Mesenchymal stem cell (in vitro differentiated cells and primary cell): Measurements from ENCODE around the gene GGCT. TPM values are rescaled to one million over a fixed set of nuclear protein-coding genes. Genes with fewer than 3 reads are reported as not detected.

ENCODE experiments used
- DNase-seq: peaks from one replicate; pipeline ENCODE4 v3.0.0-alpha.2; 2013
- H2AFZ ChIP-seq: one replicate; pipeline ENCODE4 v1.6.1; 2013; ENCODE audit warnings: low read depth, mild to moderate bottlenecking, control low read depth, inconsistent platforms, low read length, moderate library complexity
- H2AK5ac ChIP-seq: 2 replicates; pipeline ENCODE4 v1.6.1; 2013; ENCODE audit warnings: low read length, moderate library complexity, mild to moderate bottlenecking, inconsistent platforms; ENCODE audit not compliant: severe bottlenecking
- H2BK120ac ChIP-seq: one replicate; pipeline ENCODE4 v1.6.1; 2013; ENCODE audit warnings: low read depth, mild to moderate bottlenecking, inconsistent platforms, low read length, moderate library complexity
- H2BK12ac ChIP-seq, 2 experiments: one replicate each; pipeline ENCODE4 v1.6.1; 2013; ENCODE audit warnings: inconsistent platforms in 2 of 2, low read length in 2 of 2, mild to moderate bottlenecking in 2 of 2, moderate library complexity in 2 of 2, control low read depth in 1 of 2
- H2BK15ac ChIP-seq: one replicate; pipeline ENCODE4 v1.6.1; 2013; ENCODE audit warnings: mild to moderate bottlenecking, low read depth, inconsistent platforms; ENCODE audit not compliant: poor library complexity, severe bottlenecking
- H2BK5ac ChIP-seq: 2 replicates; pipeline ENCODE4 v1.6.1; 2013; ENCODE audit warnings: low read depth, mild to moderate bottlenecking, low read length, control low read depth, inconsistent platforms; ENCODE audit not compliant: poor library complexity, severe bottlenecking
- H3K14ac ChIP-seq, 2 experiments: one replicate each; pipeline ENCODE4 v1.6.1; 2013; ENCODE audit warnings: inconsistent platforms in 2 of 2, low read length in 2 of 2, control low read depth in 1 of 2, mild to moderate bottlenecking in 1 of 2, moderate library complexity in 1 of 2
- H3K18ac ChIP-seq, 2 experiments: one replicate each; pipeline ENCODE4 v1.6.1; 2013; ENCODE audit warnings: inconsistent platforms in 2 of 2, low read length in 2 of 2, control low read depth in 1 of 2, low read depth in 1 of 2, mild to moderate bottlenecking in 1 of 2
- H3K23ac ChIP-seq, 2 experiments: one replicate each; pipeline ENCODE4 v1.6.1; 2013; ENCODE audit warnings: inconsistent platforms in 2 of 2, low read length in 2 of 2, mild to moderate bottlenecking in 2 of 2, moderate library complexity in 2 of 2, control low read depth in 1 of 2
- H3K27ac ChIP-seq: 2 replicates; pipeline ENCODE4 v1.5.1; 2013; ENCODE audit warnings: mild to moderate bottlenecking, moderate library complexity, low read length, control low read depth, inconsistent platforms; ENCODE audit not compliant: poor library complexity, severe bottlenecking
- H3K27me3 ChIP-seq, 2 experiments: 2 replicates each; pipeline versions ENCODE4 v1.6.1 to v1.7.0; 2013; ENCODE audit warnings: low read length in 2 of 2, mild to moderate bottlenecking in 2 of 2, moderate library complexity in 2 of 2, control low read depth in 1 of 2, inconsistent platforms in 1 of 2; ENCODE audit not compliant: control insufficient read depth in 1 of 2, insufficient read depth in 1 of 2
- H3K36me3 ChIP-seq, 2 experiments: 2 replicates each; pipeline versions ENCODE4 v1.6.1 to v1.7.0; 2013; ENCODE audit warnings: low read length in 2 of 2, control low read depth in 1 of 2, inconsistent platforms in 1 of 2, low read depth in 1 of 2, mild to moderate bottlenecking in 1 of 2; ENCODE audit not compliant: insufficient read depth in 2 of 2, control insufficient read depth in 1 of 2
- H3K4ac ChIP-seq, 2 experiments: one replicate each; pipeline ENCODE4 v1.6.1; 2013; ENCODE audit warnings: inconsistent platforms in 2 of 2, low read length in 2 of 2, mild to moderate bottlenecking in 2 of 2, moderate library complexity in 2 of 2, control low read depth in 1 of 2, low read depth in 1 of 2
- H3K4me1 ChIP-seq: 2 replicates; pipeline ENCODE4 v1.6.1; 2013; ENCODE audit warnings: low read depth, low read length, control low read depth; ENCODE audit not compliant: control insufficient read depth, insufficient read depth
- H3K4me2 ChIP-seq: 2 replicates; pipeline ENCODE4 v1.6.1; 2013; ENCODE audit warnings: low read length, mild to moderate bottlenecking, inconsistent platforms; ENCODE audit not compliant: poor library complexity, severe bottlenecking
- H3K4me3 ChIP-seq, 2 experiments: 2 replicates each; pipeline versions ENCODE4 v1.5.1 to v1.7.0; 2013; ENCODE audit warnings: low read length in 2 of 2, mild to moderate bottlenecking in 2 of 2, control low read depth in 1 of 2, low read depth in 1 of 2; ENCODE audit not compliant: insufficient read depth in 1 of 2
- H3K79me1 ChIP-seq: replicated peaks from 2 replicates; pipeline ENCODE4 v1.6.1; 2013; ENCODE audit warnings: mild to moderate bottlenecking, control low read depth, low read length, inconsistent platforms; ENCODE audit not compliant: poor library complexity, severe bottlenecking
- H3K9ac ChIP-seq: 2 replicates; pipeline ENCODE4 v1.7.0; 2013; ENCODE audit warnings: mild to moderate bottlenecking, low read length, moderate library complexity
- H3K9me3 ChIP-seq: 2 replicates; pipeline ENCODE4 v1.7.0; 2013; ENCODE audit warnings: mild to moderate bottlenecking, low read length; ENCODE audit not compliant: control insufficient read depth
- H4K8ac ChIP-seq: one replicate; pipeline ENCODE4 v1.6.1; 2013; ENCODE audit warnings: inconsistent platforms, mild to moderate bottlenecking, low read length, moderate library complexity
- H4K91ac ChIP-seq: one replicate; pipeline ENCODE4 v1.6.1; 2013; ENCODE audit warnings: mild to moderate bottlenecking, low read length, inconsistent platforms
- WGBS: methylation state at CpG from one replicate; pipeline ENCODE4 v1.1.7; 2013; ENCODE audit warnings: mixed read lengths; 5-methylcytosine and 5-hydroxymethylcytosine counted together
- polyA plus RNA-seq, 2 experiments: library from polyadenylated mRNA; stranded (reverse); fragments of 200-250 nt; gene quantifications; one replicate each; pipeline ENCODE4 v1.2.3, GENCODE V29; 2013

GGCT gene, protein sequence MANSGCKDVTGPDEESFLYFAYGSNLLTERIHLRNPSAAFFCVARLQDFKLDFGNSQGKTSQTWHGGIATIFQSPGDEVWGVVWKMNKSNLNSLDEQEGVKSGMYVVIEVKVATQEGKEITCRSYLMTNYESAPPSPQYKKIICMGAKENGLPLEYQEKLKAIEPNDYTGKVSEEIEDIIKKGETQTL
- 15.7 TPM for polyA plus RNA-seq (2013, experiment 1 of 2)
- 15.0 TPM for polyA plus RNA-seq (2013, experiment 2 of 2)

DNA sequence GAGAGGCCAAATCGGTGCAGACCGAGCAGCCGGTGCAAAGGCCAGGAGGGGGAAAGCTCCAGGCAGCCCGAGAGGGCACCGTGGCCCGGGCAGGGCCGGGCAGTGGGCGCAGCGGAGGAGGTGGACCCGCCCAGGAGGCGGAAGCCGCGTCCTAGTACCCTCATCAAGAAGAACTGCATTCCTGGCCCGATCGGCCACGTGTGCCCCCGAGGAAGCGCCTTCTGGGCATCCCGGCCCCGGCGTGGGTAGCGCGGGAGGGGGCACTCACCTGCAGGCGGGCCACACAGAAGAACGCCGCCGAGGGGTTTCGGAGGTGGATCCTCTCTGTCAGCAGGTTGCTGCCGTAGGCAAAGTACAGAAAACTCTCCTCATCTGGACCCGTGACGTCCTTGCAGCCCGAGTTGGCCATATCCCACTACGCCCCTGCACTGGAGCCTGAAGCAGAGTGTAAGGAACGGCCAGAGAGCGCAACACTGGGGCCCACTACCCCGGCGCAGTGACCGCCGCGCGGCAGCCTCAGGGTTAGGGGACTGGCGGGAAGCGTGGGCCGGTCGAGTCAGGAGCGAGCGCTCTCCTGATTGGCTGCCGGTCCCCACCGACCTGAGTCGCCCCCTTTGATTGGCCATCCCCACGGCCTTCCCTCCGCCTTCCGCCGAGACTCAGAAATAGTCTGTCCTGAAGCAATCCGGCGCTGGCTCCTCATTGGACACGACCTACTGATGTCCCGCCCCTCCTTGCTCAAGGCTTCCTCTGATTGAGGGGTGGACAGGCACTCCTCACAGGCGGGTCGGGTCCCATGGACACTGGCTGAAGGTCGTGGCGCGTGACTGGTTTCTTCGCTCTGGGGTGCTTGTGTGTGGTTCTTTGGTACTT lies at the start of gene GGCT:
Gene GGCT, minus strand, starts transcription at position 529 of the 873 bp plus-strand sequence. Its CDS starts 120 bp downstream, at position 409.
- Histone ChIP-seq H2AFZ (peak within 1 kb of the TSS; percentile 95), H3K4me3 (peak within 1 kb of the TSS; percentile 96 to 97), H3K27ac (peak within 1 kb of the TSS; percentile 44), H3K14ac (peak within 1 kb of the TSS in 1 of 2 experiments; percentile 96), H3K27me3 (no peaks in the 10 kb centered on the region), H2BK15ac (peak within 1 kb of the TSS; percentile 82), H3K4ac (peak within 1 kb of the TSS; percentile 85 to 89), H3K79me1 (peaks cover 14% of the 10 kb centered on the region), H2BK12ac (peak within 1 kb of the TSS in 1 of 2 experiments; percentile 31), H3K9me3 (no peaks in the 10 kb centered on the region), H2BK5ac (no peak within 1 kb of the TSS), H3K9ac (peak within 1 kb of the TSS; percentile 90), H3K36me3 (peaks cover 0 to 6% of the 10 kb centered on the region in 2 experiments), H3K4me2 (peak within 1 kb of the TSS; percentile 90), H4K91ac (peak within 1 kb of the TSS; percentile 52), H2AK5ac (no peak within 1 kb of the TSS), H3K4me1 (peaks cover 9% of the 10 kb centered on the region), H4K8ac (peak within 1 kb of the TSS; percentile 99), H3K18ac (peak within 1 kb of the TSS; percentile 90 to 91), H3K23ac (peak within 1 kb of the TSS in 1 of 2 experiments; percentile 74), H2BK120ac (no peak within 1 kb of the TSS)
- WGBS, result under 1% methylated on average over 60 of the region's 64 CpGs
- peak; percentile 98 for DNase-seq

GRCh38 chr7:30553546-30553945 lies 48.9 kb upstream of the GGCT start:
- Histone ChIP-seq H3K23ac (no peak overlapping the region), H2AFZ (no peak overlapping the region), H3K36me3 (peaks cover 0 to 35% of the 10 kb centered on the region in 2 experiments), H2BK120ac (no peak overlapping the region), H3K9me3 (no peaks in the 10 kb centered on the region), H2BK12ac (no peak overlapping the region), H4K8ac (no peak overlapping the region), H3K4ac (no peak overlapping the region), H3K27ac (no peak overlapping the region), H3K14ac (no peak overlapping the region), H3K27me3 (no peaks in the 10 kb centered on the region), H3K18ac (no peak overlapping the region), H2BK15ac (no peak overlapping the region), H3K4me1 (peaks cover 3% of the 10 kb centered on the region), H3K9ac (no peak overlapping the region), H3K4me3 (no peak overlapping the region), H2BK5ac (no peak overlapping the region), H3K79me1 (no peaks in the 10 kb centered on the region), H4K91ac (no peak overlapping the region), H3K4me2 (no peak overlapping the region), H2AK5ac (no peak overlapping the region)
- WGBS, result 93% methylated on average over 3 of the region's 3 CpGs
- no peak for DNase-seq

DNA sequence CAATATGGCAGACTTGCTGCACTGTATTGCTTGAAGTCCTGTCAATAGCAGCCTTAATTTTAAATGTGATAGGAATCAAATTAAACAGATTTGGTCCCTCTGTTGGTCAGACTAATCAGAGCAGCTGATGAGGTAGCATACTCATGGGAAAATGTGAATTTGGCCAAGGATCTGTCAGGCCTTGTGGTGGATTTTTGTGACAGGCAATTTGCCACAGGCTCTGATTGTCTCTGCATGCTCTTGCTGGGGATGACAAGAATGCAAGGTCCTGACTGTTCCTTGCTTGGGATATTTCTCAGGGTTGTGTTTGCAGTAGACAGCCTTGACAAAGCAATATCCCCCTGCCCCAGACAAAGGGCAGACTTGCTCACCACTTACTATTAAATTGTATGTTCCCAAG lies 48.5 kb upstream of the GGCT start:
- Histone ChIP-seq H3K36me3 (peaks cover 0 to 38% of the 10 kb centered on the region in 2 experiments), H3K4me1 (peaks cover 3% of the 10 kb centered on the region), H3K4ac (no peak overlapping the region), H3K9ac (no peak overlapping the region), H3K23ac (no peak overlapping the region), H3K4me2 (no peak overlapping the region), H3K9me3 (no peaks in the 10 kb centered on the region), H3K4me3 (no peak overlapping the region), H2BK12ac (no peak overlapping the region), H2BK5ac (no peak overlapping the region), H2BK120ac (no peak overlapping the region), H3K18ac (no peak overlapping the region), H3K27me3 (no peaks in the 10 kb centered on the region), H3K79me1 (no peaks in the 10 kb centered on the region), H2BK15ac (no peak overlapping the region), H3K14ac (no peak overlapping the region), H3K27ac (no peak overlapping the region), H2AFZ (no peak overlapping the region), H4K91ac (no peak overlapping the region), H2AK5ac (no peak overlapping the region), H4K8ac (no peak overlapping the region)
- no peak for DNase-seq

DNA sequence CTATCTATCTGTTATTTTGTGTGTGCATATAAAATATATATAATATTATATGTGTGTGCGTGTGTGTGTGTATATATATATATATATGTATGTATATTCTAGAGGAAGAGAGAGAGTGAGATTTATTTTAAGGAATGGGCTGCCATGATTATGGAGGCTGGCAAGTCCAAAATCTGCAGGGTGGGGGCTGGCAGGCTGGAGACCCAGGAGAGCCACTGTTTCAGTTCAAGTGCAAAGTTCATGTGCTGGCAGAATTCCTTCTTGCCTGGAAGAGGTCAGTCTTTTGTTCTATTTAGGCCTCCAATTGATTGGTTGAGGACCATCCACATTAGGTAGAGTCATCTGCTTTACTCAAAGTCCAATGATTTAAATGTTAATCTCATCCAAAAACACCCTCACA lies 47.7 kb upstream of the GGCT start:
- no peak for DNase-seq
- WGBS, result 80% methylated on average over 1 of the region's 1 CpG
- H3K79me1 ChIP-seq, result no peaks in the 10 kb centered on the region

More for the DNA sequence above, 47.7 kb upstream of the GGCT start:
- no peak overlapping the region for H3K4me3 ChIP-seq
- H3K4me2 ChIP-seq, result no peak overlapping the region
- H2BK5ac ChIP-seq, result no peak overlapping the region
- no peak overlapping the region for H4K8ac ChIP-seq
- no peak overlapping the region for H2AK5ac ChIP-seq
- H3K18ac ChIP-seq, result no peak overlapping the region
- H3K27me3 ChIP-seq, result no peaks in the 10 kb centered on the region
- H2AFZ ChIP-seq, result no peak overlapping the region
- no peak overlapping the region for H3K4ac ChIP-seq
- H2BK120ac ChIP-seq, result no peak overlapping the region
- H3K9me3 ChIP-seq, result no peaks in the 10 kb centered on the region
- H2BK12ac ChIP-seq, result no peak overlapping the region
- no peak overlapping the region for H3K14ac ChIP-seq
- H4K91ac ChIP-seq, result no peak overlapping the region
- peaks cover 3 to 43% of the 10 kb centered on the region in 2 experiments for H3K36me3 ChIP-seq
- H3K27ac ChIP-seq, result no peak overlapping the region
- H3K23ac ChIP-seq, result no peak overlapping the region
- H3K9ac ChIP-seq, result no peak overlapping the region
- peaks cover 3% of the 10 kb centered on the region for H3K4me1 ChIP-seq
- H2BK15ac ChIP-seq, result no peak overlapping the region
